Ovary (tissue), 9 donors: ENCODE data around the gene LIN9. TPM values are rescaled to one million over a fixed set of nuclear protein-coding genes. Genes with fewer than 3 reads are reported as not detected.
A peak's percentile ranks its signal among the peaks of the same experiment; 100 is the strongest.

Experiments used
- DNase-seq, 5 donors: peaks; one replicate each; pipeline ENCODE4 v3.0.0-alpha.2; 2019 to 2020
- H3K27ac ChIP-seq, 2 donors: fragments of 200-600 bp; one replicate each; pipeline versions ENCODE4 v1.5.1 to v1.8.0; 2019 to 2022
- H3K27me3 ChIP-seq: fragments of 200-600 bp; one replicate; pipeline ENCODE4 v1.8.0; 2022
- H3K36me3 ChIP-seq: fragments of 200-600 bp; sonication (generic); one replicate; pipeline ENCODE4 v1.5.1; 2019
- H3K4me1 ChIP-seq: one replicate; pipeline ENCODE4 v1.8.1; 2013; ENCODE audit warnings: mild to moderate bottlenecking, moderate library complexity; ENCODE audit not compliant: insufficient read depth
- H3K4me3 ChIP-seq: fragments of 200-600 bp; sonication (generic); one replicate; pipeline ENCODE4 v1.5.1; 2017
- H3K9me3 ChIP-seq, 2 donors: fragments of 200-600 bp in 1 of 2; sonication (generic) in 1 of 2; one replicate each; pipeline versions ENCODE4 v1.5.1 to v1.8.1; 2013 to 2019; ENCODE audit warnings: mild to moderate bottlenecking in 1 of 2, moderate library complexity in 1 of 2
- EP300 ChIP-seq: sonication (generic); formaldehyde crosslinking; IDR thresholded peaks from one replicate; pipeline ENCODE4 v1.6.1; 2017; ENCODE audit warnings: antibody characterized with exemption
- POLR2A ChIP-seq: fragments of 450-650 bp; IDR thresholded peaks from one replicate; pipeline ENCODE4 v1.6.1; 2017; ENCODE audit warnings: antibody characterized with exemption, mild to moderate bottlenecking, moderate library complexity
- WGBS, 3 donors: extraction: QIAGEN DNeasy Blood & Tissue Kit in 1 of 3; methylation state at CpG; one replicate each; pipeline versions ENCODE4 v1.1.5 to v1.1.7; 2013 to 2017; 5-methylcytosine and 5-hydroxymethylcytosine counted together
- intact Hi-C, 4 donors: fragments of 100-400 bp; cut with DNase I; formaldehyde crosslinking; loops; one replicate each; pipeline versions ENCODE4 v1.11.0 to v1.15.1; 2022 to 2023
- polyA plus RNA-seq, 2 donors: library from polyadenylated mRNA; stranded (reverse); fragments of 200-250 nt in 1 of 2; fragments of 350-450 nt in 1 of 2; fragmentation: Illumina TruSeq in 1 of 2; extraction: RNeasy Lipid Tissue Mini Kit (QIAGEN cat#74804) in 1 of 2; gene quantifications; one replicate each; pipeline ENCODE4 v1.2.3, GENCODE V29; 2013 to 2014
- total RNA-seq, 7 donors: library from RNA; depleted of rRNA in 2 of 7; stranded (reverse); fragments of >200 nt in 2 of 7; fragmentation: NEBNext Ultra II Directional in 3 of 7; extraction: Animal tissue kit (Norgen Biotek cat#: 25700) in 3 of 7; gene quantifications; one replicate each; pipeline versions ENCODE4 v1.1.0 to v1.2.4, GENCODE V29; 2016 to 2023
- TF ChIP-seq, protein P1 (sequence below), 3 donors: fragments of 450-650 bp in 2 of 3; fragments of 200-600 bp in 1 of 3; IDR thresholded peaks; one replicate each; pipeline versions ENCODE4 v1.5.1 to v1.8.0; 2016 to 2022; ENCODE audit warnings: antibody characterized with exemption in 3 of 3, mild to moderate bottlenecking in 1 of 3
- donor health status: DM: no; HTN: no; CAD: no; lungs with moderate emphysema.
- donor health status: DM: no; HTN: no; CAD: no.
- donor health status: Bipolar disorder and iron deficiency.
- donor health status: DM: yes; HTN: yes; CAD: no.
- donor health status: DM: no; HTN: no; CAD: no.
- donor health status: DM: yes; HTN: yes; CAD: no.

Gene LIN9
- total and polyA plus RNA-seq, 9 donors, result 3.1 to 8.6 (median 4.3) TPM

- peak overlapping the region; percentile 20 for H3K4me3 ChIP-seq
- H3K27ac ChIP-seq, result no peak overlapping the region
- TF ChIP-seq POLR2A (no peak), EP300 (no peak)
- TF ChIP-seq, protein P1, sequence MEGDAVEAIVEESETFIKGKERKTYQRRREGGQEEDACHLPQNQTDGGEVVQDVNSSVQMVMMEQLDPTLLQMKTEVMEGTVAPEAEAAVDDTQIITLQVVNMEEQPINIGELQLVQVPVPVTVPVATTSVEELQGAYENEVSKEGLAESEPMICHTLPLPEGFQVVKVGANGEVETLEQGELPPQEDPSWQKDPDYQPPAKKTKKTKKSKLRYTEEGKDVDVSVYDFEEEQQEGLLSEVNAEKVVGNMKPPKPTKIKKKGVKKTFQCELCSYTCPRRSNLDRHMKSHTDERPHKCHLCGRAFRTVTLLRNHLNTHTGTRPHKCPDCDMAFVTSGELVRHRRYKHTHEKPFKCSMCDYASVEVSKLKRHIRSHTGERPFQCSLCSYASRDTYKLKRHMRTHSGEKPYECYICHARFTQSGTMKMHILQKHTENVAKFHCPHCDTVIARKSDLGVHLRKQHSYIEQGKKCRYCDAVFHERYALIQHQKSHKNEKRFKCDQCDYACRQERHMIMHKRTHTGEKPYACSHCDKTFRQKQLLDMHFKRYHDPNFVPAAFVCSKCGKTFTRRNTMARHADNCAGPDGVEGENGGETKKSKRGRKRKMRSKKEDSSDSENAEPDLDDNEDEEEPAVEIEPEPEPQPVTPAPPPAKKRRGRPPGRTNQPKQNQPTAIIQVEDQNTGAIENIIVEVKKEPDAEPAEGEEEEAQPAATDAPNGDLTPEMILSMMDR (IDR thresholded peaks at IDR 0.05), result no peak
- intact Hi-C loops, result no loop called here
- no peaks in the 10 kb centered on the region for H3K9me3 ChIP-seq
- 1 to 5% (median 1%) methylated on average over 11 to 55 of the region's 55 CpGs for WGBS, 3 donors
- peak in 2 of 5 donors; percentile 31 to 41 for DNase-seq
- H3K27me3 ChIP-seq, result no peaks in the 10 kb centered on the region
- H3K36me3 ChIP-seq, result no peaks in the 10 kb centered on the region
- H3K4me1 ChIP-seq, result peaks cover 1% of the 10 kb centered on the region
Measured at GRCh38 chr1:226223786-226224244, 85.1 kb downstream of the LIN9 start.

DNA sequence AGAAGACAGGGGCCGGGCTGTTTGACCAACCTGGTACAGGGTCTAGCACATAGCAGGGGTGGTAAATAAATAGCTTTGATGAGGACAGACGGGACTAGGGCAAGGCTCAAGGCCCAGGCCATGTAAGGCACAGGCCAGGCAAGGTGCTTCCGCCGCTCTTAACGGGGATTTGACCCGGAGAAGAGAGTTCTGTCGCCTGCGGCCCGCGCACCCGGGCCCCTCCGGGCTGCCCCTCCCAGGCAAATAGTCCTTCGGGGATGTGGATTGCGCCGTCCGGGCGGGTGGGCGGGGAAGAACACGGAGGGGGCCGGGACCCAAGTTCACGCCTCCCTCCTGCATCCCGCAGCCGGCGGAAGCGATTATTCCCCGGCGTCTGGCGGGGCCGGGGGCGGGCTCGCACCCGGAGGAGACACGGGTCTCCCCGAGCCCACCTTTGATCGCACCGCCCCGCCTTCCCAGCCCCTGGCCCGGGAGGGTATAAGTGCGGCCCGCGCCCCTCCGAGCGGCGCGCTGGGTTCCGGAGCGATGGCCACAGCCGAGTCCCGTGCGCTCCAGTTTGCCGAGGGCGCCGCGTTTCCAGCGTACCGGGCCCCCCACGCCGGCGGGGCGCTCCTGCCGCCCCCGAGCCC, 85.7 kb downstream of the LIN9 start, which contains the start of gene MIXL1:
Gene MIXL1 (plus strand): TSS at position 508 of the 629 bp plus-strand sequence. CDS start 18 bp downstream, at position 526.
- H3K4me3 ChIP-seq, result peak within 1 kb of the TSS; percentile 20
- no peaks in the 10 kb centered on the region for H3K27me3 ChIP-seq
- H3K4me1 ChIP-seq, result peaks cover 1% of the 10 kb centered on the region
- H3K9me3 ChIP-seq, result no peaks in the 10 kb centered on the region
- no peak within 1 kb of the TSS for H3K27ac ChIP-seq
- TF ChIP-seq, protein P1 (IDR thresholded peaks at IDR 0.05), result no peak
- TF ChIP-seq EP300 (no peak), POLR2A (no peak)
- WGBS, 3 donors, result 7 to 14% (median 12%) methylated on average over 18 to 62 of the region's 62 CpGs
- no peak for DNase-seq
- H3K36me3 ChIP-seq, result no peaks in the 10 kb centered on the region
- intact Hi-C loops, result no loop called here

DNA sequence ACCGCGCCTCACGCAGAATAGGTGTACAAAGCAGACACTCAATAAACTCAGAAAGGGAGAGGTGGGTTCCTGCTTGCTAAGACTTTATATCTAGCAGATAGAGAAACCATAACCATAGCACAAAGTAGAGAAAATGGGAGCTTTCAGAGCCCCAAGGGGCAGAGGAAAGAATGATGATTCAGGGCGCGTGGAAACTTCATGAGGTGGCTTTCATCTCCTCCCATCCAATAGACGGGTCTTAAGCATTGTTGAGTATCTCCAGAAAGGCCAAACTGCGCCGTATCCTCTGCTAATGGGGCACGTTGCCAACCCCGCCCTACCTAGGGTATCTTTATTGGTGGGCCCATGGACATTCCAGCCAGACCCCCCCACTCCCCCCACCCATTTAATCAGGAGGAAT, 86.3 kb downstream of the LIN9 start:
- TF ChIP-seq POLR2A (no peak), EP300 (no peak)
- TF ChIP-seq, protein P1 (IDR thresholded peaks at IDR 0.05), result no peak
- peaks cover 1% of the 10 kb centered on the region for H3K4me1 ChIP-seq
- H3K27ac ChIP-seq, result no peak overlapping the region
- no peaks in the 10 kb centered on the region for H3K27me3 ChIP-seq
- no peaks in the 10 kb centered on the region for H3K9me3 ChIP-seq
- intact Hi-C loops, result no loop called here
- no peaks in the 10 kb centered on the region for H3K36me3 ChIP-seq
- WGBS, 3 donors, result 91 to 93% (median 92%) methylated on average over 10 of the region's 10 CpGs
- H3K4me3 ChIP-seq, result no peak overlapping the region
- DNase-seq, result no peak

DNA sequence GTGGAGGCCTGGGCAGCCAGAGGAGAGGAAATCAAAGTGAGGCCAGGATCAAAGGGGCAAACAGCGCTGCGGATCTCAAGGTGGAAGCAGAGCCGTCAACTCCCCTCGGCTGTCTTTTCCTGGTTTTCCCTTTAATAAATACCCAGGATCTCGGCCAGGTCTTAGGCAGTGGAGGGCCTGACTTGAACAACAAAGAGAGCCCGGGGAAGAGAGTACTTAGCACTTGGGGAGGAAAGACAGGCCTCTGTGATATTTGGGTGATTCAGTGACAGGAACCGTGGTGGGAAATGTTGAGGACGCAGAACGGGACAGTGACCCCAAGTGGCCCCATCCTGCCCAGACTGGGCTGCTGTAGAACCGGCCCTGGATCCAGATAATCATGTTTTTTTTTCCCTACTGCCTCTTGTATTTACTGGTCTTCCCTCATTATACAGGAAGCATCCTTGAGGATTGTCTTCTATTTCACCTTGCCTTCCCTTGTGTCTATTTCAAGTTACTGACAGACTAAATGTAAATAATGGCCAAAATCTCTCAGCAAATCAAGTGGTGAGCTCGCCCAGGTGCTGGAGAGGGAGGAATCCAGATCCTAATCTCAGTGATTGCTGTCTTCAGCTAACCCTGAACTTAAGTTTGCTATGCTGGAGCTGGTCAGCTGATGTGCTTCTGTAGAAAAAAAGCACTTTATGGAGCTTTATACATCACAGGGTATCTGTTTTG, 88.3 kb downstream of the LIN9 start:
- Histone ChIP-seq H3K4me3 (no peak overlapping the region), H3K27ac (peak overlapping the region in 1 of 2 donors; percentile 9), H3K36me3 (no peaks in the 10 kb centered on the region), H3K9me3 (no peaks in the 10 kb centered on the region), H3K4me1 (peaks cover 1% of the 10 kb centered on the region), H3K27me3 (no peaks in the 10 kb centered on the region)
- WGBS, 3 donors, result 58 to 70% (median 58%) methylated on average over 11 of the region's 11 CpGs
- intact Hi-C loops, result no loop called here
- DNase-seq, result no peak
- no peak for TF ChIP-seq EP300
- no peak for TF ChIP-seq POLR2A
- TF ChIP-seq, protein P1 (IDR thresholded peaks at IDR 0.05), result no peak
